ENCODE data around the gene CYB5A.

- TF ChIP-seq POLR2A (IDR thresholded peaks at IDR 0.05; ENCODE audit: control extremely low read depth in 1 of 2, low read depth in 2 of 2, low read length in 2 of 2) = no peak
- no peak for TF ChIP-seq YY1 (IDR thresholded peaks at IDR 0.05; ENCODE audit: low read depth, low read length)
- TF ChIP-seq CTCF (IDR thresholded peaks at IDR 0.05; ENCODE audit: control extremely low read depth in 1 of 3, insufficient read depth in 1 of 3, low read depth in 1 of 3, low read length in 3 of 3) = no peak
- TF ChIP-seq EZH2 (IDR thresholded peaks at IDR 0.05; ENCODE audit: low read depth, low read length, severe bottlenecking) = no peak
- no peak for TF ChIP-seq KDM1A (IDR thresholded peaks at IDR 0.05; ENCODE audit: borderline replicate concordance, low read length)
- TF ChIP-seq RAD21 (IDR thresholded peaks at IDR 0.05 in 1 of 2, conservative IDR thresholded peaks at IDR 0.05 in 1 of 2; ENCODE audit: low read depth in 2 of 2, low read length in 2 of 2) = no peak
- TF ChIP-seq JUND (IDR thresholded peaks at IDR 0.05; ENCODE audit: low read length) = no peak
These were observed 20.1 kb downstream of the CYB5A start for GRCh38 chr18:74271635-74272034.

Data from H1 (cell line).